ENCODE measurements around the gene NEIL1. TPM values are rescaled to one million over a fixed set of nuclear protein-coding genes. Genes with fewer than 3 reads are reported as not detected.
A peak's percentile ranks its signal among the peaks of the same experiment; 100 is the strongest.
"Not testable (repeated sequence)": the region's sequence is repeated elsewhere in the genome, so short reads cannot be mapped to it uniquely, and the experiment has no call there.

Gene NEIL1
- total RNA-seq, 2 donors from 2014 or later, result 11.6 to 56.7 TPM

DNA sequence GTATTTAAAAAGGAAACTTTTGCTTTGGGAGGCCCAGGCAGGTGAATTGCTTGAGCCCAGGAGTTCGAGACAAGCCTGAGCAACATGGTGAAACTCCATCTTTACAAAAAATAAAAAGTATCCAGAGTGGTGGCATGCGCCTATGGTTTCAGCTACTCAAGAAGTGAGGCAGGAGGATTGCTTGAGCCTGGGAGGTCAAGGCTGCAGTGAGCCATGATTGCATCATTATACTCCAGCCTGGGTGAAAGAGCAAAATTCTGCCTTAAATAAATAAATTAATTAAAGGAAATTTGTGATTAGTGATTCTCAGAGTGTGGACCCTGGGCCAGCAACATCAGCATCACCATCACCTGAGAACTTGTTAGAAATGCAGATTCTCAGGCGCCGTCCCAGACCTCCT, 20.9 kb upstream of the NEIL1 start:
- H3K27me3 Mint-ChIP-seq, result peaks cover 7% of the 10 kb centered on the region
- no peaks in the 10 kb centered on the region for H3K4me1 Mint-ChIP-seq
- no peak for ATAC-seq (replicated peaks)
- no peak overlapping the region for H3K4me3 Mint-ChIP-seq
- H3K36me3 Mint-ChIP-seq (ENCODE audit: low read depth), result no peaks in the 10 kb centered on the region
- no peak overlapping the region for H3K27ac Mint-ChIP-seq
- no peaks in the 10 kb centered on the region for H3K9me3 Mint-ChIP-seq

DNA sequence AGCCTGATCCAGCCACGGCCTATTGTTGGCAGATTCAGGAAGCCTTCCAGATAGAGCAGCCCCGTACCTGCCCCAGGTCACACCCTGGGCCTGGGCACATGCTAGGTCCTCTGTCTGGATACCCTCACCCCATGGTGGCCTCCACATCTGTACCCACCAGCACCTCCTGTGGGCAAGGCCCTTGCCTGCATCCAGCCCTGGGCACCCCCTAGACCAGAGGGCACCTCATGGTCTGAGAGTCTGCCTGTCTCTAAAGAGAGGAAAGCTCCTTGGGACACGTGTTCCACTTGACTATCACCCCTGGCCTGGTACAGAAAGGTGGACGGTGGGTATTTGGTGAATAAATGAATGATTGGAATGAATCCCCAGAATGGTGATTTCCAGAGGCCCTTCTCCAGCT, 19.8 kb upstream of the NEIL1 start:
- Mint-ChIP-seq H3K9me3 (no peaks in the 10 kb centered on the region), H3K27me3 (peaks cover 7% of the 10 kb centered on the region), H3K4me1 (no peaks in the 10 kb centered on the region), H3K4me3 (no peak overlapping the region), H3K27ac (no peak overlapping the region), H3K36me3 (ENCODE audit: low read depth) (no peaks in the 10 kb centered on the region)
- ATAC-seq (replicated peaks), result no peak

DNA sequence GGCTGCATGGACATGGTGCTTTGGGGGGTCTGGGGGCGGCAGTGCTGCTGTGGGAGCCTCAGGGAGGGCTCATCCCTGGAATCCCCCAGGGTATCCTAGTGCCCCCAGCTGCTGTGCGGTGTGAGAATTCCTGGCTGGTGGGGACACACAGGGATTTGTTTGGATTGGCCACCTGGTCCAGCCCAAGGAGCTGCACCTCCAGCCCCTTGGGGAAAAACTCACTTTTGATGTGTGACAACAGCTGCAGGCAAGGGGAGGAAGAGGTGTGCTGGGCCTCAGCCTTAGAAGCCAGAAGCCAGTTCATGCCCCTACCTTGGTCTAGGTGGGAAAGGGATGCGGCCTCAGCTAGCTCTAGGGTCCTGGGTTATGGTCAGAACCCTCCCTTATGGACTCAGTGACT, 19.3 kb upstream of the NEIL1 start:
- Mint-ChIP-seq H3K27ac (no peak overlapping the region), H3K4me3 (no peak overlapping the region), H3K36me3 (ENCODE audit: low read depth) (no peaks in the 10 kb centered on the region), H3K9me3 (no peaks in the 10 kb centered on the region), H3K4me1 (no peaks in the 10 kb centered on the region), H3K27me3 (peaks cover 7% of the 10 kb centered on the region)
- ATAC-seq (replicated peaks), result no peak

DNA sequence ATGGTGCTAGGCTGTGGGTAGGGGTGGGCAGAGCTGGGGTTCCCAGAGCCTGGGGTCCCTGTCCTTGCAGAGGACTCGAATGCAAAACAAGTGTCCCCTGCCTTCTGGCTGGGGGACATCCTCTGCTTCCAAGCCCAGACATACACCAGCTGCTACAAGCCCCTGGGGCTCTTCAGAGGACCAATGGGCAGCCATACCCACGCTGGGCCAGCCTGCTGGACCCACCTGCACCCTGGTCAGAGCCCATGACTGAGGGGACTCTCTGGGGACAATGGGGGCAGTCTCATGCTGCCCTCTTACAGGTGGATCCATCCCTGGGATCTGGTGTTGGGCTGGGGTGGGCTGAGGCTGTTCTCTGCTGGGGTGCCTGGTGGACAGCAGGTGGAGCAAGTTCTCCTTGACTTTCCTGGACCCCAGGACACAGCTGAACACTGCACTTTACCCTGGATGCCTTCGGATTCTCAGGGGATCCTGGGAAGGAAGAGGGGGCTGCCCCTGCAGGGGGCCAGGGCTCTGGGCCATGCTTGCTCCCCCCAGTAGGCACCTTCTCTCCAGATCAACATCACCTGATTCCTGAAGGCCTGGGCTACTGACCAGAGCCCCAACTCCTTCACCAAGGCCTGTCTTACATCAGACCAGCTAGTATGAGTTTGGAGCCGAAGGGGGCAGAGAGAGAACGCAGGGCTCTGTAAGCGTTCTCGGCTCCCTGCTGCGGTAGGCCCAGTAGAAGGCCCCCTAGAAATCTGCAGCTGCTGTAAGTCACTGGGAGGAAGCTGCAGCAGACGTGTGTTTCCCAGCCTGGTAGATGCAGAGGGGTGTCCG, 18.1 kb upstream of the NEIL1 start:
- H3K9me3 Mint-ChIP-seq, result no peaks in the 10 kb centered on the region
- no peaks in the 10 kb centered on the region for H3K4me1 Mint-ChIP-seq
- H3K4me3 Mint-ChIP-seq, result no peak overlapping the region
- H3K36me3 Mint-ChIP-seq (ENCODE audit: low read depth), result no peaks in the 10 kb centered on the region
- no peak for ATAC-seq (replicated peaks)
- peaks cover 7% of the 10 kb centered on the region for H3K27me3 Mint-ChIP-seq
- peak overlapping the region; percentile 35 for H3K27ac Mint-ChIP-seq

DNA sequence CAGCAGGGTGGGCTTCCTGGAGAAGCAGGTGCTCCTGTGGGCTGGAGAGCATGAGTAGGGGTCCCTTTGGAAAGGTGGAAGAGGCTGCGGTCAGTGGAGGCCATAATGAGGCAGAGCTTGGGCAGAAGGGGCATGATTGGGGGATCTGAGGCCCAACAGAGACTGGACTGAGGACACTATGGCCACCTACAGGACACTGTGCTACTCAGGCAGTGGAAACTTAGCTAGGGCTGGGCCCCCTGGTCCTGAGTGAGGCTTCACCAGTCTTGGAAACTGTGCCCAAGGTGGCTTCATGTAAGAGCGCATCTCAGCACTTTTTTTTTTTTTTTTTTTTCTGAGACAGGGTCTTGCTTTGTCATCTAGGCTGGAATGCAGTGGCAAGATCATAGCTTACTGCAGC, 17.3 kb upstream of the NEIL1 start:
- Mint-ChIP-seq H3K27me3 (peaks cover 4% of the 10 kb centered on the region), H3K36me3 (ENCODE audit: low read depth) (no peaks in the 10 kb centered on the region), H3K27ac (no peak overlapping the region)

DNA sequence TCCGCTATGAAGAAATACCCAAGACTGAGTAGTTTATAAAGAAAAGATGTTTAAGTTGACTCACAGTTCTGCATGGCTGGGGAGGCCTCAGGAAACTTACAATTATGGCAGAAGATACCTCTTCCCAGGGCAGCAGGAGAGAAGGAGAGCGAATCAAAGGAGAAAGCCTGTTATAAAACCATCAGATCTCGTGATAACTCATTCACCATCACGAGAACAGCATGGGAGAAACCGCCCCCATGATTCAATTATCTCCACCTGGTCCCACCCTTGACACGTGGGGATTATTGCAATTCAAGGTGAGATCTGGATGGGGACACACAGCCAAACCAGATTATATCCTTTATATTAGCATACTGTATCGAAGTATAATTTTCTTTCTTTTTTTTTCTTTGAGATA, 14.7 kb upstream of the NEIL1 start:
- not testable (repeated sequence) for H3K27me3 Mint-ChIP-seq; H3K9me3 Mint-ChIP-seq; H3K4me3 Mint-ChIP-seq; H3K27ac Mint-ChIP-seq; H3K36me3 Mint-ChIP-seq (ENCODE audit: low read depth); ATAC-seq (replicated peaks)
- H3K4me1 Mint-ChIP-seq, result peaks cover 11% of the 10 kb centered on the region

More for the DNA sequence above, 17.3 kb upstream of the NEIL1 start:
- no peak for ATAC-seq (replicated peaks)
- no peak overlapping the region for H3K4me3 Mint-ChIP-seq
- no peaks in the 10 kb centered on the region for H3K9me3 Mint-ChIP-seq
- no peaks in the 10 kb centered on the region for H3K4me1 Mint-ChIP-seq

DNA sequence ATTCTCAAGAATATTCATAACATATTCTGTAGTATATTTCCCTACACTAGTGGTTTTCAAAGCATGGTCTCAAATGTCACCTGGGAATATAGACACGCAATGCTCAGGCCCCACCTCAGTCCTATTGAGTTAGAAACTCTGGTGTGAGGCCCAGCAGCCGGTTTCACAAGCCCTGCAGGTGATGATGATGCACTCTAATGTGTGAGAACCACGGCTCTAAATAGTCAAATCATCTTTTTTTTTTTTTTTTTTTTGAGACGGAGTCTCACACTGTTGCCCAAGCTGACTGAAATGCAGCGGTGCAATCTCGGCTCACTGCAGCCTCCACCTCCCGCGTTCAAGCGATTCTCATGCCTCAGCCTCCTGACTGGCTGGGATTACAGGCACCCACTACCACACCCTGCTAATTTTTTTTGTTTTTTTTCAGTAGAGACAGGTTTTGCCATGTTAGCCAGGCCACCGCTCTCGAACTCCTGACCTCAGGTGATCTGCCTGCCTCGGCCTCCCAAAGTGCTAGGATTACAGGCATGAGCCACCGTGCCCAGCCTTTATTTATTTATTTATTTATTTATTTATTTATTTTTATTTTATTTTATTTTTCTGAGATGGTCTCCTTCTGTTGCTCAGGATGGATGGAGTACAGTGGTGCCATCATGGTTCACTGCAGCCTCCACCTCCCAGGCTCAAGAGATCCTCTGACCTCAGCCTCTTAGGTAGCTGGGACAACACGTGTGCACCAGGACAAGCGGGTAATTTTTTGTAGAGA, 13.0 kb upstream of the NEIL1 start:
- H3K36me3 Mint-ChIP-seq (ENCODE audit: low read depth); H3K27ac Mint-ChIP-seq; H3K9me3 Mint-ChIP-seq; ATAC-seq (replicated peaks); H3K4me3 Mint-ChIP-seq; H3K27me3 Mint-ChIP-seq: not testable (repeated sequence)
- peaks cover 11% of the 10 kb centered on the region for H3K4me1 Mint-ChIP-seq

DNA sequence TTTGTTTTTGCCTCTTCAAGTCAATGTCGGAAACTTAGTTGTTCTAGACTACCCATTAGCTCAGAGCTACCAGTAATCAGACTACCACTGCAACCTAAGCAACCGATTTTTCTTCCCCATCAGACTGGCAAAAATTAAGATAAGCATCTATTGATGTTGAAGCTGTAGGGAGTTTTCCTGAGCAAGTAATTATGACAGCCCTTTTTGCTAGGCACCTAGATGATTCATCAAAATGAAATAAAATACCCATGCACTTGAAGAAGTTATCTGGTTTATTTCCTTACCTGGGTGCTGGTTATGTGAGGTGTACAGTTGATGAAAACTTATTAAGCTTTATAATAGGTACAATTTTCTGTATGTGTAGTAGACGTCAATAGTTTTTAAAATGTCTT, 11.5 kb upstream of the NEIL1 start:
- Mint-ChIP-seq H3K4me1 (peaks cover 11% of the 10 kb centered on the region), H3K4me3 (peak overlapping the region; percentile 94), H3K27me3 (no peaks in the 10 kb centered on the region), H3K9me3 (no peaks in the 10 kb centered on the region), H3K27ac (peak overlapping the region; percentile 97), H3K36me3 (ENCODE audit: low read depth) (peaks cover 14% of the 10 kb centered on the region)
- no peak for ATAC-seq (replicated peaks)

DNA sequence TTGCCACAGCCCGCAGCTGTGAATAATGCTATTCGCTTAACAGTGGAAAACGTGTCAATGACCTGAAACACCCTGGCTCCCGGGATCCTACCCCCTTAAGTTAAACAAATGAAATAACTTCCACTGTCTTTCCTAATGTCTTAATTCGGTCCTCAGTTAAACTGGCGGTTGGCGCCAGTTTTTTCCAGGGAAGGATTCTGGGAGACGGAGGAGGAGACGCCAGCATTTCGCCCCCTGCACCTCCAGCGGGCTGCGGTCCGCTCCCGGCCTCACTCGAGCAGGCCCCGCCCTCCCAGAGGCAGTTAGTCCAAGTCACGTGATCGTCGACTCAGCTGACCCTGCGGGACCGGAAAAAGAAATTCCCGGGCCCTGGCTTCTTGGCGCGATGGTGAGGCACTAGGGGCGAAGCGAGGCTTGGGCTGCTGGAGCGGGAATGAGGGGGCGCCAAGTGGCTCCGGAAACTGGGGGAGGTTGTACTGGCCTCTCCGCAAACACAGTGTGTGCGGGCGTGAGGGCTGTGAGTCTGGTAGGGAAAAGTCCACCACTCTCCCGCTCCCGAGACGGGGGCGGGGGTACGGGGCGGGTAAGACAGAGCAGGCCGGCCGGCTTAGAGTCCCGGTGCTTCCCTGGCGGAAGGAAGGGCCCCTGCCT, 11.0 kb upstream of the NEIL1 start, which contains the start of gene COMMD4:
COMMD4 (plus strand) TSS at position 359 of the 651 bp plus-strand sequence; CDS start at position 386, 27 bp downstream.
- peaks cover 16% of the 10 kb centered on the region for H3K36me3 Mint-ChIP-seq (ENCODE audit: low read depth)
- peak within 1 kb of the TSS; percentile 97 for H3K27ac Mint-ChIP-seq
- no peaks in the 10 kb centered on the region for H3K9me3 Mint-ChIP-seq
- H3K4me3 Mint-ChIP-seq, result peak within 1 kb of the TSS; percentile 94
- peaks cover 11% of the 10 kb centered on the region for H3K4me1 Mint-ChIP-seq
- ATAC-seq (replicated peaks), result peak; percentile 94
- no peaks in the 10 kb centered on the region for H3K27me3 Mint-ChIP-seq

DNA sequence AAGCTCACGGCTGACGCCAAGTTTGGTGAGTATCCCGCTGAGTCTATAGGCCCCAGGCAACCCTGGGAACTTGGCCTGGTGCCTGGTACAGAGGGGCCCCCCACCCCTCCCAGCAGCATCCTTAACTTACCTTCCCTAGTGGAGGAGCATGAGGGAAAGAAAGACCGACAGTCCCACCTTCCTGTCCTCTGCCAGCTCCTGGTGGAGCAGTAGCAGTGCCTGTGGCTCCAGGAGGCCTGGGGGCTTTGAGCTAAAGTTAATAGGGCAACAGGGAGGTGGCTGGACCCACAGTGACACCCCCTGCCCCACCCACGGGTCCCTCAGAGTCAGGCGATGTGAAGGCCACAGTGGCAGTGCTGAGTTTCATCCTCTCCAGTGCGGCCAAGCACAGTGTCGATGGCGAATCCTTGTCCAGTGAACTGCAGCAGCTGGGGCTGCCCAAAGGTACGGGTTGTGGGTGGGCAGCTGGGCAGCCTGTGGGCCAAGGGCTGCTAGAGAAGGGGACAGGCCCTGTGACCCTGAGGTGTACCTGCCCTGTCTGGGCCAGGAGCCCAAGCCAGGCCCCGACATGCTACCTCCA, 8.1 kb upstream of the NEIL1 start:
- ATAC-seq (replicated peaks), result no peak
- Mint-ChIP-seq H3K4me1 (peaks cover 11% of the 10 kb centered on the region), H3K36me3 (ENCODE audit: low read depth) (peaks cover 24% of the 10 kb centered on the region), H3K4me3 (no peak overlapping the region), H3K27ac (no peak overlapping the region), H3K27me3 (no peaks in the 10 kb centered on the region), H3K9me3 (no peaks in the 10 kb centered on the region)

DNA sequence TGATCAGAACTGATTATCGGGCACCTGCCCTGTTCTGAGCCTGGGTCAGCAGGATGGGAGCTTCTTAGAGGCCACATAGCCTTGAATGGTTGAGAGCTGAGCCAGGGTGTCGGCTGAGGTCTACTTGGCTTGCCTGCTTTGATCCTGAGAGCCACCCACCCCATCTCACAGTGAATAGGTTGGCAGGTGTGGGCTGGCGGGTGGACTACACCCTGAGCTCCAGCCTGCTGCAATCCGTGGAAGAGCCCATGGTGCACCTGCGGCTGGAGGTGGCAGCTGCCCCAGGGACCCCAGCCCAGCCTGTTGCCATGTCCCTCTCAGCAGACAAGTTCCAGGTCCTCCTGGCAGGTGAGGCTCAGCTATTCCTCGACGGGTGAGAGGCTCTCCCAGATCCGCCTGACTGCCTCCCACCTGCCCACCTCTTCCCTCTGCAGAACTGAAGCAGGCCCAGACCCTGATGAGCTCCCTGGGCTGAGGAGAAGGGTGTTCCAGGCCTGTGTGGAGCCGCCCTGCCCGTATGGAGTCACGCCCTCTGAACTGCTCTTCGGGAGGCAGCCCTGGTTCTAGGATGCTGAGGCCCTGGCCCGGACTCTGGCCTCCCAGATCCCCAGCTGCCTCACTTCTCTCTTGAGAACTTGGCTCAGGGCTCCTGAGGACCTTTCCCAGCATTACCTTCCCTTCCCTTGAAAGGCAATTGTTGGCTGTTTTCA, 7.2 kb upstream of the NEIL1 start:
- ATAC-seq (replicated peaks), result no peak
- Mint-ChIP-seq H3K4me3 (no peak overlapping the region), H3K27me3 (no peaks in the 10 kb centered on the region), H3K4me1 (peaks cover 11% of the 10 kb centered on the region), H3K36me3 (ENCODE audit: low read depth) (peaks cover 24% of the 10 kb centered on the region), H3K27ac (no peak overlapping the region), H3K9me3 (no peaks in the 10 kb centered on the region)

DNA sequence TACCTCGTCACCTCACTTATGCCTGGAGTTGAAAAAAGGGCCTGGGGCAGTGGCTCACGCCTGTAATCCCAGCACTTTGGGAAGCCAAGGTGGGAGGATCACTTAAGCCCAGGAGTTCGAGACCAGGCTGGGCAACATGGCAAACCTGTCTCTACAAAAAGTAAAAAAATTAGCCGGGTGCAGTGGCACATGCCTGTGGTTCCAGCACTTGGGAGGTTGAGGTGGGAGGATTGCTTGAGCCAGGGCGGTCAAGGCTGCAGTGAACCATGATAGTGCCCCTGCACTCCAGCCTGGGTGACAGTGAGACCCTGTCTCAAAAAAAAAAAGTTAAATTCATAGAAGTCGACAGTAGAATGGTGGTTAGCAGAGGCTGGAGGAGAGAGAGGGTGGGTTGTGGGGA, 4.6 kb upstream of the NEIL1 start:
- no peak overlapping the region for H3K27ac Mint-ChIP-seq
- no peak overlapping the region for H3K4me3 Mint-ChIP-seq
- no peak for ATAC-seq (replicated peaks)
- peaks cover 19% of the 10 kb centered on the region for H3K36me3 Mint-ChIP-seq (ENCODE audit: low read depth)
- H3K27me3 Mint-ChIP-seq, result no peaks in the 10 kb centered on the region
- H3K4me1 Mint-ChIP-seq, result peaks cover 5% of the 10 kb centered on the region
- H3K9me3 Mint-ChIP-seq, result no peaks in the 10 kb centered on the region

DNA sequence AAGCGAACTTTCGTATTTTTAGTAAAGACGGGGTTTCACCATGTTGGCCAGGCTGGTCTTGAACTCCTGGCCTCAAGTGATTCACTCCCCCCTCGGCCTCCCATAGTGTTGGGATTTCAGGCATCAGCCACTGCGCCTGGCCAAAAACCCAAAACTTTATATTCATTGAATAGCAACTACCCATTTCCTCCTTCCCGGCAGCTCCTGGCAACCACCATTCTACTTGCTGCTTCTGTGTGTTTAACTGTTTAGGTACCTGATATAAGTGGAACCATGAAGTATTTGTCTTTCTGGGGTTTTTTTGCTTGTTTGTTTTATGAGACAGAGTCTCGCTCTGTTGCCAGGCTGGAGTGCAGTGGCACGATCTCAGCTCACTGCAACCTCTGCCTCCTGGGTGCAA, 2.9 kb upstream of the NEIL1 start:
- peaks cover 19% of the 10 kb centered on the region for H3K36me3 Mint-ChIP-seq (ENCODE audit: low read depth)
- not testable (repeated sequence) for H3K4me1 Mint-ChIP-seq; ATAC-seq (replicated peaks); H3K27me3 Mint-ChIP-seq; H3K9me3 Mint-ChIP-seq; H3K4me3 Mint-ChIP-seq; H3K27ac Mint-ChIP-seq
